Activated CD8-positive, alpha-beta memory T cell treated with anti-CD3 and anti-CD28 coated beads, Interleukin-2, amount 50 U/mL, for 48 hours (primary cell): ENCODE results near the gene ACTR2.

Experiments used
- DNase-seq: peaks from one replicate; pipeline ENCODE4 v3.0.0-alpha.2; 2020

ACTR2 gene

GRCh38 chr2:65282477-65283053, 54.9 kb downstream of the ACTR2 start:
- no peak for DNase-seq

GRCh38 chr2:65287364-65287763, 59.7 kb downstream of the ACTR2 start:
- DNase-seq = no peak

GRCh38 chr2:65291216-65292105, 63.8 kb downstream of the ACTR2 start:
- DNase-seq = no peak

- no peak for DNase-seq
Measured at GRCh38 chr2:65292106-65292400, 64.4 kb downstream of the ACTR2 start.

GRCh38 chr2:65292461-65293011, 64.9 kb downstream of the ACTR2 start:
- no peak for DNase-seq

GRCh38 chr2:65293376-65293775, 65.7 kb downstream of the ACTR2 start:
- DNase-seq = no peak

- no peak for DNase-seq
Measured at GRCh38 chr2:65294136-65294535, 66.5 kb downstream of the ACTR2 start.

- DNase-seq = no peak
Measured at GRCh38 chr2:65294701-65295100, 67.1 kb downstream of the ACTR2 start.

- no peak for DNase-seq
Measured at GRCh38 chr2:65296971-65297370, 69.3 kb downstream of the ACTR2 start.

GRCh38 chr2:65297544-65297943, 69.9 kb downstream of the ACTR2 start:
- no peak for DNase-seq

GRCh38 chr2:65298089-65298488, 70.5 kb downstream of the ACTR2 start:
- DNase-seq = no peak

- peak; percentile 78 for DNase-seq
Measured at GRCh38 chr2:65299246-65299645, 71.6 kb downstream of the ACTR2 start.

GRCh38 chr2:65300134-65300760, 72.6 kb downstream of the ACTR2 start:
- DNase-seq = no peak

- DNase-seq = peak; percentile 82
Measured at GRCh38 chr2:65300761-65301711, 73.4 kb downstream of the ACTR2 start.

GRCh38 chr2:65305934-65306333, 78.3 kb downstream of the ACTR2 start:
- no peak for DNase-seq

GRCh38 chr2:65309699-65310098, 82.1 kb downstream of the ACTR2 start:
- DNase-seq = no peak

- no peak for DNase-seq
Measured at GRCh38 chr2:65311049-65311448, 83.4 kb downstream of the ACTR2 start.

- DNase-seq = no peak
Measured at GRCh38 chr2:65311596-65311995, 84.0 kb downstream of the ACTR2 start.

- DNase-seq = no peak
Measured at GRCh38 chr2:65313126-65313953, 85.7 kb downstream of the ACTR2 start.

- DNase-seq = no peak
Measured at GRCh38 chr2:65313954-65314256, 86.3 kb downstream of the ACTR2 start.

- DNase-seq = no peak
Measured at GRCh38 chr2:65314801-65315441, 87.3 kb downstream of the ACTR2 start.

- no peak for DNase-seq
Measured at GRCh38 chr2:65316072-65316471, 88.4 kb downstream of the ACTR2 start.
